HCT116 (cell line): ENCODE results near the gene EVC2. TPM values are rescaled to one million over a fixed set of nuclear protein-coding genes. Genes with fewer than 3 reads are reported as not detected.

ENCODE experiments used
- ATAC-seq: fragments of 200-7000 bp; cut with Tn5 transposase; 2 replicates; pipeline ENCODE4 v1.9.1; 2020; ENCODE audit warnings: mild to moderate bottlenecking, moderate library complexity
- BruUV-seq: library from RNA; stranded (reverse); fragments of 400-500 nt; replicated peaks from 2 replicates; lab custom pipeline; 2021; lab: Mats Ljungman, UMichigan
- CTCF ChIA-PET: fragments of 300-600 bp; sonication (Branson Sonifier 250); formaldehyde crosslinking; loops from one replicate; lab custom pipeline; 2021; ENCODE audit warnings: antibody characterized with exemption; lab: Charles Lee
- POLR2A ChIA-PET: fragments of 300-600, 350-600 bp; sonication (Branson Sonifier 250); formaldehyde crosslinking; loops from one replicate; lab custom pipeline; 2021; ENCODE audit warnings: antibody characterized with exemption; lab: Charles Lee
- RAD21 ChIA-PET, 2 experiments: fragments of 300-600 bp; sonication (Branson Sonifier 250); formaldehyde crosslinking; loops; one replicate each; lab custom pipeline; 2023; ENCODE audit warnings: low total read pairs in 2 of 2; ENCODE audit not compliant: uncharacterized antibody in 2 of 2, unreplicated experiment in 2 of 2, low non-redundant PET in 1 of 2; lab: Charles Lee
- DNase-seq: peaks from one replicate; pipeline ENCODE4 v3.0.0-alpha.2; 2010; ENCODE audit warnings: low read depth, low spot score
- H2AFZ ChIP-seq: fragments of 200-600 bp; shearing (Covaris generic), sonication (generic); 2 replicates; pipeline ENCODE4 v1.6.1; 2017; ENCODE audit warnings: low read depth, mixed run types, mixed read lengths, antibody characterized with exemption, low read length; ENCODE audit not compliant: poor library complexity, severe bottlenecking
- H3K27ac ChIP-seq: 2 replicates; pipeline ENCODE4 v1.5.1; 2012; ENCODE audit warnings: low read depth, low read length
- H3K27me3 ChIP-seq: fragments of 200-600 bp; sonication (generic); 2 replicates; pipeline ENCODE4 v1.6.1; 2016; ENCODE audit warnings: mixed run types, low read length, mixed read lengths; ENCODE audit not compliant: insufficient read depth
- H3K36me3 ChIP-seq, 2 experiments: fragments of 200-500 bp in 1 of 2; fragments of 200-600 bp in 1 of 2; sonication (Bioruptor generic) in 1 of 2; sonication (generic) in 1 of 2; 2 replicates each; pipeline versions ENCODE4 v1.5.1 to v1.6.1; 2014 to 2016; ENCODE audit warnings: low read length in 2 of 2, inconsistent platforms in 1 of 2, mixed read lengths in 1 of 2, mixed run types in 1 of 2; ENCODE audit not compliant: insufficient read depth in 2 of 2, control insufficient read depth in 1 of 2
- H3K4me1 ChIP-seq, 2 experiments: fragments of 200-600 bp in 1 of 2; sonication (generic) in 1 of 2; 2 replicates each; pipeline versions ENCODE4 v1.5.1 to v1.6.1; 2012 to 2017; ENCODE audit warnings: low read length in 2 of 2, inconsistent platforms in 1 of 2, mild to moderate bottlenecking in 1 of 2, mixed read lengths in 1 of 2, mixed run types in 1 of 2, moderate library complexity in 1 of 2; ENCODE audit not compliant: insufficient read depth in 2 of 2, control insufficient read depth in 1 of 2
- H3K4me2 ChIP-seq: fragments of 200-600 bp; sonication (generic); 2 replicates; pipeline ENCODE4 v1.6.1; 2017; ENCODE audit warnings: mixed run types, low read length, mixed read lengths
- H3K4me3 ChIP-seq, 2 experiments: fragments of 200-600 bp in 1 of 2; sonication (generic) in 1 of 2; replicated peaks in 1 of 2; 2 replicates each; pipeline ENCODE4 v1.5.1; 2011 to 2016; ENCODE audit warnings: low read length in 2 of 2, control low read depth in 1 of 2, low read depth in 1 of 2, mild to moderate bottlenecking in 1 of 2, mixed read lengths in 1 of 2, mixed run types in 1 of 2
- H3K79me2 ChIP-seq: fragments of 200-600 bp; sonication (generic); 2 replicates; pipeline ENCODE4 v1.6.1; 2017; ENCODE audit warnings: mild to moderate bottlenecking, mixed run types, low read length, moderate library complexity, mixed read lengths; ENCODE audit not compliant: insufficient read depth
- H3K9ac ChIP-seq: fragments of 200-600 bp; sonication (generic); 2 replicates; pipeline ENCODE4 v1.6.1; 2016; ENCODE audit warnings: low read length, mixed read lengths
- H3K9me2 ChIP-seq: fragments of 200-600 bp; sonication (generic), shearing (Covaris generic); 2 replicates; pipeline ENCODE4 v1.6.1; 2017; ENCODE audit warnings: mixed run types, mild to moderate bottlenecking, moderate library complexity; ENCODE audit not compliant: insufficient read depth
- H3K9me3 ChIP-seq, 2 experiments: fragments of 200-500 bp in 1 of 2; fragments of 200-600 bp in 1 of 2; sonication (Bioruptor generic) in 1 of 2; sonication (generic) in 1 of 2; 2 replicates each; pipeline ENCODE4 v1.6.1; 2014 to 2017; ENCODE audit warnings: low read length in 2 of 2, mixed read lengths in 2 of 2, inconsistent platforms in 1 of 2, low read depth in 1 of 2, mild to moderate bottlenecking in 1 of 2, mixed run types in 1 of 2, moderate library complexity in 1 of 2; ENCODE audit not compliant: control insufficient read depth in 1 of 2, insufficient read depth in 1 of 2
- H4K20me1 ChIP-seq: fragments of 200-600 bp; sonication (generic), shearing (Covaris generic); 2 replicates; pipeline ENCODE4 v1.6.1; 2017; ENCODE audit warnings: mixed run types, mild to moderate bottlenecking, moderate library complexity; ENCODE audit not compliant: insufficient read depth
- CTCF ChIP-seq, 3 experiments: fragments of 200-600 bp in 1 of 3; sonication (generic) in 1 of 3; IDR thresholded peaks in 2 of 3; conservative IDR thresholded peaks in 1 of 3; 2 replicates each; pipeline ENCODE4 v1.5.1; 2012 to 2017; ENCODE audit warnings: low read depth in 2 of 3, low read length in 2 of 3, antibody characterized with exemption in 1 of 3, borderline replicate concordance in 1 of 3, control low read depth in 1 of 3, mild to moderate bottlenecking in 1 of 3, mixed read lengths in 1 of 3, mixed run types in 1 of 3, moderate library complexity in 1 of 3; ENCODE audit not compliant: insufficient read depth in 1 of 3
- ELF1 ChIP-seq: IDR thresholded peaks from 2 replicates; pipeline ENCODE4 v1.6.1; 2012; ENCODE audit warnings: low read depth, borderline replicate concordance
- FOSL1 ChIP-seq: IDR thresholded peaks from 2 replicates; pipeline ENCODE4 v1.6.1; 2012; ENCODE audit warnings: low read depth
- MAX ChIP-seq: IDR thresholded peaks from 2 replicates; pipeline ENCODE4 v1.6.1; 2012
- POLR2A ChIP-seq: IDR thresholded peaks from 2 replicates; pipeline ENCODE4 v1.7.0; 2011; ENCODE audit warnings: borderline replicate concordance; ENCODE audit not compliant: insufficient read depth, insufficient read length; ENCODE audit errors: extremely low read depth
- REST ChIP-seq: IDR thresholded peaks from 2 replicates; pipeline ENCODE4 v1.6.1; 2012; ENCODE audit warnings: low read depth
- SP1 ChIP-seq: IDR thresholded peaks from 2 replicates; pipeline ENCODE4 v1.6.1; 2012; ENCODE audit warnings: low read depth
- SRF ChIP-seq: IDR thresholded peaks from 2 replicates; pipeline ENCODE4 v1.6.1; 2012; ENCODE audit warnings: low read depth
- ZFX ChIP-seq: fragments of 450-650 bp; IDR thresholded peaks from 2 replicates; pipeline ENCODE4 v1.6.1; 2017
- ZNF274 ChIP-seq: fragments of 200-500 bp; sonication (Bioruptor generic); IDR thresholded peaks from 2 replicates; pipeline ENCODE4 v1.6.1; 2014; ENCODE audit warnings: mild to moderate bottlenecking, low read depth, low read length, inconsistent platforms
- intact Hi-C: fragments of 100-400 bp; cut with micrococcal nuclease; formaldehyde crosslinking; loops from 2 replicates; pipeline ENCODE4 v1.10.0; 2022
- total RNA-seq: library from RNA; stranded (reverse); gene quantifications from one replicate; pipeline ENCODE4 v1.2.1, GENCODE V29; 2021; ENCODE audit not compliant: unreplicated experiment

Gene EVC2
- total RNA-seq, 1 experiment from 2014 or later = not detected

- H3K79me2 ChIP-seq = no peaks in the 10 kb centered on the region
- no peak overlapping the region for H3K4me3 ChIP-seq
- no peak overlapping the region for H3K9ac ChIP-seq
- no peak overlapping the region for H2AFZ ChIP-seq
- DNase-seq (no peak), ATAC-seq (no peak)
- POLR2A ChIA-PET = no interaction called here
- no peaks in the 10 kb centered on the region for H3K9me3 ChIP-seq
- H3K4me2 ChIP-seq = no peak overlapping the region
- BruUV-seq = no TSS peak
- intact Hi-C loops = no loop called here
- CTCF ChIA-PET = no interaction called here
- H3K27me3 ChIP-seq = peaks cover 51% of the 10 kb centered on the region
- RAD21 ChIA-PET = interaction anchor here in 1 of 2 experiments (0.6 kb wide), 1 partner anchor 455 kb away, joined by 3 read pairs; no protein-coding TSS in a partner anchor
- H3K9me2 ChIP-seq = no peaks in the 10 kb centered on the region
- TF ChIP-seq ELF1 (no peak), REST (no peak), ZFX (no peak)
- no peaks in the 10 kb centered on the region for H3K36me3 ChIP-seq
- no peaks in the 10 kb centered on the region for H3K4me1 ChIP-seq
- no peaks in the 10 kb centered on the region for H4K20me1 ChIP-seq
- H3K27ac ChIP-seq = no peak overlapping the region
Measured at GRCh38 chr4:5722328-5722727, 14.0 kb upstream of the EVC2 start.

GRCh38 chr4:5721923-5722322 is 13.6 kb upstream of the EVC2 start:
- H3K27me3 ChIP-seq = peaks cover 51% of the 10 kb centered on the region
- H3K9ac ChIP-seq = no peak overlapping the region
- no peak overlapping the region for H3K4me2 ChIP-seq
- no peaks in the 10 kb centered on the region for H3K9me2 ChIP-seq
- DNase-seq (no peak), ATAC-seq (no peak)
- no peaks in the 10 kb centered on the region for H4K20me1 ChIP-seq
- intact Hi-C loops = no loop called here
- H3K4me3 ChIP-seq = no peak overlapping the region
- no TSS peak for BruUV-seq
- ChIA-PET POLR2A (no interaction called here), CTCF (no interaction called here), RAD21 (no interaction called here)
- no peak overlapping the region for H2AFZ ChIP-seq
- no peak overlapping the region for H3K27ac ChIP-seq
- H3K36me3 ChIP-seq = no peaks in the 10 kb centered on the region
- no peaks in the 10 kb centered on the region for H3K4me1 ChIP-seq
- no peaks in the 10 kb centered on the region for H3K79me2 ChIP-seq
- H3K9me3 ChIP-seq = no peaks in the 10 kb centered on the region
- no peak for TF ChIP-seq REST
- no peak for TF ChIP-seq ZFX
- no peak for TF ChIP-seq FOSL1
- no peak for TF ChIP-seq SRF
- TF ChIP-seq MAX = no peak
- no peak for TF ChIP-seq SP1
- no peak for TF ChIP-seq CTCF (IDR thresholded peaks at IDR 0.05 in 2 of 3, conservative IDR thresholded peaks at IDR 0.05 in 1 of 3; ENCODE audit: borderline replicate concordance in 1 of 3, insufficient read depth in 1 of 3, low read depth in 2 of 3, low read length in 2 of 3)
- TF ChIP-seq ZNF274 = no peak
- no peak for TF ChIP-seq POLR2A
- TF ChIP-seq ELF1 = no peak
